Measurements from ENCODE around the gene SLC25A41. TPM values are rescaled to one million over a fixed set of nuclear protein-coding genes. Genes with fewer than 3 reads are reported as not detected.

SLC25A41 gene
- total and polyA plus RNA-seq, 2 of the 8 experiments (the other 6 are each of a cell fraction or from before 2014, with no cell fraction given) = 0.50 TPM; not detected in 1

DNA sequence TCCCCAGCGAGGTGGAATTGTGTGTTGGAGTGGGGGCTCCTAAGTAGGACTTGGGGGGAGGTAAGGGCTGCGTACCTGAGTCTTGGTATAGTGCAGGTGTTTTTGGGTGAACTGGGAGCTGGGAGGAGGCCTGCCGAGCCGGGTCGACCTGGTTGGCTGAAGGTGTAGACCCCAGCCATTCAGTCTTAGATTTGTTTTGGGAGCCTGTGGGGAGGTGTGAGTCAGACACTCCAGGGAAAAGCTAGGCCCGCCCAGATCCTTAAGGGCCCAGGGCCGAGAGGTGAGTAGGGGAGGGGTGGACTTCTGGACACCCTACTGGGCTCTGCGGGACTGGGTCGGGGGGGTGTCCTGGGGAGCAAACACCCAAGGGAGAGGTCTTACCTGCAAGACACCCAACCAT is 31.4 kb upstream of the SLC25A41 start:
- Histone ChIP-seq H2BK20ac (ENCODE audit: low read length) (no peak overlapping the region), H2BK15ac (ENCODE audit: low read length) (no peak overlapping the region), H3K36me3 (ENCODE audit: control insufficient read depth in 2 of 4, insufficient read depth in 4 of 4, low read length in 3 of 4) (peaks cover 0 to 8% (median 3%) of the 10 kb centered on the region in 4 experiments; a peak in 2 of 8 replicates), H3K79me1 (ENCODE audit: low read depth, low read length) (no peaks in the 10 kb centered on the region; the same call in 1 of the 2 replicates), H3K9me3 (ENCODE audit: insufficient read depth in 2 of 2, low read depth in 1 of 2, low read length in 1 of 2) (no peaks in the 10 kb centered on the region), H3K4me3 (ENCODE audit: extremely low read depth in 1 of 4, insufficient read depth in 2 of 4, low read depth in 3 of 4, low read length in 4 of 4) (peak overlapping the region; percentile 73 to 93 (median 78)), H3K4ac (replicated peaks; ENCODE audit: insufficient read length, low read depth, low read length) (no peak overlapping the region), H4K5ac (ENCODE audit: insufficient read length, low read depth, low read length) (no peak overlapping the region), H2AFZ (ENCODE audit: low read length) (no peak overlapping the region), H2BK5ac (ENCODE audit: low read depth, low read length) (no peak overlapping the region; the same call in 1 of the 2 replicates), H3K9ac (replicated peaks in 1 of 4; ENCODE audit: extremely low read depth in 1 of 4, low read depth in 3 of 4, low read length in 3 of 4) (no peak overlapping the region; a peak in 3 of 7 replicates), H3K27me3 (replicated peaks in 1 of 4; ENCODE audit: control insufficient read depth in 3 of 4, extremely low read depth in 1 of 4, insufficient read depth in 3 of 4, low read length in 3 of 4) (no peaks in the 10 kb centered on the region; a peak in 1 of 7 replicates), H3K18ac (ENCODE audit: extremely low read depth, low read length) (no peak overlapping the region), H3K4me1 (replicated peaks in 1 of 4; ENCODE audit: control insufficient read depth in 3 of 4, insufficient read depth in 4 of 4, low read length in 3 of 4) (peaks cover 0 to 8% (median 2%) of the 10 kb centered on the region in 4 experiments; a peak in 4 of 7 replicates), H3K79me2 (ENCODE audit: control insufficient read depth in 1 of 2, insufficient read depth in 2 of 2, low read length in 2 of 2) (peaks cover 0 to 9% of the 10 kb centered on the region in 2 experiments; a peak in 2 of 4 replicates), H3K4me2 (ENCODE audit: insufficient read depth in 1 of 2, low read depth in 2 of 2, low read length in 2 of 2) (peak overlapping the region; percentile 52 to 72), H2BK12ac (ENCODE audit: low read depth, low read length) (no peak overlapping the region), H3K56ac (replicated peaks; ENCODE audit: insufficient read length, low read depth, low read length) (no peak overlapping the region), H3K23me2 (ENCODE audit: low read depth, low read length) (peaks cover 8% of the 10 kb centered on the region; the same call in 1 of the 2 replicates), H4K8ac (ENCODE audit: extremely low read depth, insufficient read depth, low read length) (no peak overlapping the region), H4K91ac (replicated peaks; ENCODE audit: insufficient read length, low read length) (no peak overlapping the region), H3K14ac (ENCODE audit: insufficient read length) (no peak overlapping the region), H3K27ac (ENCODE audit: low read depth, low read length) (no peak overlapping the region), H3K23ac (ENCODE audit: insufficient read length) (no peak overlapping the region), H4K20me1 (replicated peaks in 1 of 2; ENCODE audit: control insufficient read depth in 1 of 2, insufficient read depth in 2 of 2, low read length in 2 of 2) (peaks cover 0 to 14% of the 10 kb centered on the region in 2 experiments), H2BK120ac (replicated peaks; ENCODE audit: low read depth, low read length) (no peak overlapping the region), H2AK5ac (ENCODE audit: low read depth, low read length) (0 out of 2 replicates have a peak overlapping the region, but pooled peaks have one; percentile 24)
- DNase-seq (ENCODE audit: low read depth in 1 of 2, low spot score in 2 of 2) (no peak), FAIRE-seq (no peak)
- ChIA-PET CTCF (ENCODE audit: partially characterized antibody) (interaction anchor here (2.2 kb wide), 1 partner anchor 16 kb away, joined by 7 read pairs; the partner anchor contains the start of gene DENND1C), POLR2A (ENCODE audit: partially characterized antibody) (interaction anchor here (0.7 to 1.6 kb wide), 3 partner anchors 11 to 44 kb away, joined by 3 to 9 read pairs (median 6); no protein-coding TSS in a partner anchor)
- 42% methylated on average over 9 of the region's 9 CpGs; no CpG with 5 or more reads in 1 of the 2 experiments for WGBS, 2 experiments (ENCODE audit: extremely low coverage in 1 of 2, insufficient coverage in 1 of 2, insufficient read length in 1 of 2, insufficient replicate concordance in 2 of 2, low coverage in 1 of 2, low lambda C conversion rate in 2 of 2, missing lambda C conversion rate in 1 of 2)
- TF ChIP-seq NANOG (IDR thresholded peaks at IDR 0.05; ENCODE audit: insufficient read depth, low read depth, low read length, poor library complexity, severe bottlenecking) = no peak

Measured in H1 (cell line).